ENCODE data around the gene HDAC4. TPM values are rescaled to one million over a fixed set of nuclear protein-coding genes. Genes with fewer than 3 reads are reported as not detected.

HDAC4 gene
- total RNA-seq, 1 experiment from 2014 or later: 47.6 TPM

- Histone ChIP-seq H3K4me1 (ENCODE audit: control insufficient read depth in 1 of 2, insufficient read depth in 2 of 2, low read length in 2 of 2) (no peaks in the 10 kb centered on the region), H3K27ac (ENCODE audit: low read depth, low read length) (no peak overlapping the region), H3K9ac (ENCODE audit: low read length) (no peak overlapping the region), H3K4me2 (ENCODE audit: low read length) (no peak overlapping the region), H3K27me3 (ENCODE audit: insufficient read depth, low read length) (no peaks in the 10 kb centered on the region), H3K9me3 (ENCODE audit: control insufficient read depth in 1 of 2, insufficient read depth in 1 of 2, low read depth in 1 of 2, low read length in 2 of 2) (no peaks in the 10 kb centered on the region), H2AFZ (ENCODE audit: low read depth, low read length, poor library complexity, severe bottlenecking) (no peak overlapping the region), H3K9me2 (ENCODE audit: insufficient read depth) (no peaks in the 10 kb centered on the region), H4K20me1 (ENCODE audit: insufficient read depth) (no peaks in the 10 kb centered on the region), H3K4me3 (replicated peaks in 1 of 2; ENCODE audit: low read depth in 1 of 2, low read length in 2 of 2) (no peak overlapping the region), H3K36me3 (ENCODE audit: control insufficient read depth in 1 of 2, insufficient read depth in 2 of 2, low read length in 2 of 2) (peaks cover 0 to 3% of the 10 kb centered on the region in 2 experiments; a peak in 1 of 4 replicates), H3K79me2 (ENCODE audit: insufficient read depth, low read length) (no peaks in the 10 kb centered on the region)
- ChIA-PET CTCF (no interaction called here), RAD21 (ENCODE audit: low non-redundant PET in 1 of 2, low total read pairs in 2 of 2, uncharacterized antibody in 2 of 2, unreplicated experiment in 2 of 2) (no interaction called here), POLR2A (no interaction called here)
- TF ChIP-seq SP1 (IDR thresholded peaks at IDR 0.05; ENCODE audit: low read depth) (no peak), POLR2A (IDR thresholded peaks at IDR 0.05; ENCODE audit: borderline replicate concordance, extremely low read depth, insufficient read depth, insufficient read length) (no peak), TCF7L2 (IDR thresholded peaks at IDR 0.05; ENCODE audit: borderline replicate concordance, extremely low read depth, insufficient read depth, insufficient read length) (no peak), EGR1 (IDR thresholded peaks at IDR 0.05; ENCODE audit: low read depth) (no peak), SRF (IDR thresholded peaks at IDR 0.05; ENCODE audit: low read depth) (no peak), FOSL1 (IDR thresholded peaks at IDR 0.05; ENCODE audit: low read depth) (no peak), EZH2phosphoT487 (IDR thresholded peaks at IDR 0.05; ENCODE audit: borderline replicate concordance) (no peak), SIN3A (IDR thresholded peaks at IDR 0.05; ENCODE audit: low read depth) (no peak), CBX3 (IDR thresholded peaks at IDR 0.05; ENCODE audit: low read depth) (no peak), ZNF274 (IDR thresholded peaks at IDR 0.05; ENCODE audit: low read depth, low read length) (no peak)
- ATAC-seq: no peak
- BruUV-seq (replicated peaks): no TSS peak
- intact Hi-C loops (cut with micrococcal nuclease): no loop called here
- no peak for DNase-seq (ENCODE audit: low read depth, low spot score)
Measured at GRCh38 chr2:239181074-239181902, 219.5 kb downstream of the HDAC4 start.

- H3K4me3 ChIP-seq (replicated peaks in 1 of 2; ENCODE audit: low read depth in 1 of 2, low read length in 2 of 2): no peak overlapping the region
- H3K4me2 ChIP-seq (ENCODE audit: low read length): no peak overlapping the region
- CTCF ChIA-PET: no interaction called here
- H3K9me2 ChIP-seq (ENCODE audit: insufficient read depth): no peaks in the 10 kb centered on the region
- no peaks in the 10 kb centered on the region for H3K4me1 ChIP-seq (ENCODE audit: control insufficient read depth in 1 of 2, insufficient read depth in 2 of 2, low read length in 2 of 2)
- ATAC-seq (no peak), DNase-seq (ENCODE audit: low read depth, low spot score) (no peak)
- intact Hi-C loops (cut with micrococcal nuclease): no loop called here
- POLR2A ChIA-PET: no interaction called here
- no peaks in the 10 kb centered on the region for H4K20me1 ChIP-seq (ENCODE audit: insufficient read depth)
- no peak overlapping the region for H3K9ac ChIP-seq (ENCODE audit: low read length)
- H2AFZ ChIP-seq (ENCODE audit: low read depth, low read length, poor library complexity, severe bottlenecking): no peak overlapping the region
- RAD21 ChIA-PET (ENCODE audit: low non-redundant PET in 1 of 2, low total read pairs in 2 of 2, uncharacterized antibody in 2 of 2, unreplicated experiment in 2 of 2): no interaction called here
- BruUV-seq (replicated peaks): no TSS peak
- no peaks in the 10 kb centered on the region for H3K27me3 ChIP-seq (ENCODE audit: insufficient read depth, low read length)
- peaks cover 0 to 3% of the 10 kb centered on the region in 2 experiments; a peak in 1 of 4 replicates for H3K36me3 ChIP-seq (ENCODE audit: control insufficient read depth in 1 of 2, insufficient read depth in 2 of 2, low read length in 2 of 2)
- H3K79me2 ChIP-seq (ENCODE audit: insufficient read depth, low read length): no peaks in the 10 kb centered on the region
- no peak overlapping the region for H3K27ac ChIP-seq (ENCODE audit: low read depth, low read length)
- H3K9me3 ChIP-seq (ENCODE audit: control insufficient read depth in 1 of 2, insufficient read depth in 1 of 2, low read depth in 1 of 2, low read length in 2 of 2): no peaks in the 10 kb centered on the region
- no peak for TF ChIP-seq ZNF274 (IDR thresholded peaks at IDR 0.05; ENCODE audit: low read depth, low read length)
- TF ChIP-seq SP1 (IDR thresholded peaks at IDR 0.05; ENCODE audit: low read depth): no peak
- TF ChIP-seq CTCF (IDR thresholded peaks at IDR 0.05 in 2 of 3, conservative IDR thresholded peaks at IDR 0.05 in 1 of 3; ENCODE audit: borderline replicate concordance in 1 of 3, insufficient read depth in 1 of 3, low read depth in 2 of 3, low read length in 2 of 3): no peak
- TF ChIP-seq POLR2AphosphoS5 (IDR thresholded peaks at IDR 0.05; ENCODE audit: low read depth, low read length): no peak
- no peak for TF ChIP-seq ZBTB33 (IDR thresholded peaks at IDR 0.05; ENCODE audit: extremely low read depth, insufficient replicate concordance, low read length)
- no peak for TF ChIP-seq ATF3 (IDR thresholded peaks at IDR 0.05)
- no peak for TF ChIP-seq JUND (IDR thresholded peaks at IDR 0.05)
- no peak for TF ChIP-seq EZH2 (IDR thresholded peaks at IDR 0.05)
- no peak for TF ChIP-seq ZFX (IDR thresholded peaks at IDR 0.05)
Measured at GRCh38 chr2:239180526-239181073, 220.2 kb downstream of the HDAC4 start.
